ENCODE measurements around the gene SLC12A8. TPM values are rescaled to one million over a fixed set of nuclear protein-coding genes. Genes with fewer than 3 reads are reported as not detected.

SLC12A8 gene
- total and polyA plus RNA-seq, 10 of the 15 experiments (the other 5 are each of a cell fraction or from before 2014, with no cell fraction given): 2.5 to 71.6 (median 50.1) TPM

GRCh38 chr3:125186261-125186787 is 26.2 kb downstream of the SLC12A8 start:
- ChIA-PET RAD21 (ENCODE audit: unreplicated experiment) (interaction anchor here (0.6 kb wide), 1 partner anchor 334 kb away, joined by 3 read pairs; the partner anchor contains the start of gene SNX4), POLR2A (interaction anchor here (0.6 to 1.9 kb wide), 2 partner anchors 11 to 99 kb away, joined by 6 read pairs; no protein-coding TSS in a partner anchor), CTCF (interaction anchor here (0.6 kb wide), 2 partner anchors 187 to 491 kb away, joined by 3 to 4 read pairs; no protein-coding TSS in a partner anchor), SMC1A (ENCODE audit: uncharacterized antibody, unreplicated experiment) (interaction anchor here (0.9 to 1.4 kb wide), 4 partner anchors 10 to 32 kb away, joined by 3 to 5 read pairs (median 4); no protein-coding TSS in a partner anchor)
- in situ Hi-C loops (cut with MboI): no loop called here
- Histone ChIP-seq H3K27me3 (replicated peaks in 1 of 2; ENCODE audit: control insufficient read depth in 2 of 2, insufficient read depth in 2 of 2, low read length in 1 of 2) (no peaks in the 10 kb centered on the region), H3K9me3 (replicated peaks; ENCODE audit: control insufficient read depth, insufficient read depth, low read length) (no peaks in the 10 kb centered on the region; the same call in 2 of the 3 replicates), H2AFZ (ENCODE audit: control insufficient read depth, low read depth, low read length) (peak overlapping the region; percentile 44), H3K9ac (ENCODE audit: control insufficient read depth, insufficient read depth, low read length) (peak overlapping the region; percentile 47; the same call in 1 of the 2 replicates), H3K36me3 (ENCODE audit: control insufficient read depth in 2 of 2, insufficient read depth in 2 of 2, low read length in 1 of 2) (no peaks in the 10 kb centered on the region), H3K27ac (ENCODE audit: control insufficient read depth, insufficient read depth) (peak overlapping the region; percentile 39), H3K4me3 (no peak overlapping the region), H3K79me2 (ENCODE audit: control insufficient read depth, insufficient read depth, low read length) (no peaks in the 10 kb centered on the region), H3K4me2 (ENCODE audit: control insufficient read depth, insufficient read depth) (peak overlapping the region; percentile 65), H3K4me1 (ENCODE audit: control insufficient read depth, insufficient read depth, low read length) (peaks cover 23% of the 10 kb centered on the region), H4K20me1 (ENCODE audit: control insufficient read depth, insufficient read depth) (no peaks in the 10 kb centered on the region)
- FAIRE-seq (peak; percentile 18), DNase-seq (ENCODE audit: low read depth, low spot score) (no peak), ATAC-seq (peak; percentile 90)
- intact Hi-C loops (cut with micrococcal nuclease; ENCODE audit: unreplicated experiment): no loop called here
- BruUV-seq (replicated peaks): no TSS peak
- WGBS (ENCODE audit: insufficient coverage, insufficient replicate concordance, low lambda C conversion rate, missing lambda C conversion rate): 10% methylated on average over 10 of the region's 10 CpGs
- TF ChIP-seq EGR1 (IDR thresholded peaks at IDR 0.05; ENCODE audit: borderline replicate concordance in 1 of 2, low read depth in 2 of 2, low read length in 2 of 2) (peak in 1 of 2 experiments; percentile 95; a peak in 2 of 3 replicates), MEF2B (IDR thresholded peaks at IDR 0.05; ENCODE audit: partially characterized antibody, poor library complexity, severe bottlenecking) (no peak), LARP7 (IDR thresholded peaks at IDR 0.05) (no peak), CREM (IDR thresholded peaks at IDR 0.05; ENCODE audit: low read depth) (peak; percentile 44; the same call in 1 of the 2 replicates), BRCA1 (IDR thresholded peaks at IDR 0.05; ENCODE audit: low read depth, low read length) (no peak), MEF2A (IDR thresholded peaks at IDR 0.05; ENCODE audit: insufficient read depth, low read depth, low read length) (0 out of 2 replicates have a peak, but pooled peaks have one; percentile 13), SMAD5 (IDR thresholded peaks at IDR 0.05; ENCODE audit: low read depth) (no peak), CHD4 (IDR thresholded peaks at IDR 0.05) (no peak), NFXL1 (IDR thresholded peaks at IDR 0.05; ENCODE audit: borderline replicate concordance) (no peak), NFIC (IDR thresholded peaks at IDR 0.05; ENCODE audit: low read depth, low read length) (peak; percentile 48; the same call in 1 of the 2 replicates), RUNX3 (IDR thresholded peaks at IDR 0.05; ENCODE audit: low read length) (peak; percentile 38), BMI1 (IDR thresholded peaks at IDR 0.05; ENCODE audit: borderline replicate concordance) (no peak), PBX3 (IDR thresholded peaks at IDR 0.05; ENCODE audit: insufficient replicate concordance, low read depth, low read length) (no peak), FOXM1 (IDR thresholded peaks at IDR 0.05; ENCODE audit: low read depth, low read length) (no peak; the same call in 1 of the 2 replicates), TARDBP (IDR thresholded peaks at IDR 0.05; ENCODE audit: borderline replicate concordance) (no peak), USF2 (IDR thresholded peaks at IDR 0.05; ENCODE audit: borderline replicate concordance, low read depth, low read length) (no peak), POLR2AphosphoS5 (IDR thresholded peaks at IDR 0.05; ENCODE audit: low read length) (no peak), SUPT20H (IDR thresholded peaks at IDR 0.05; ENCODE audit: borderline replicate concordance, control insufficient read depth, low read depth, low read length) (no peak), RCOR1 (conservative IDR thresholded peaks at IDR 0.05; ENCODE audit: low read depth, low read length) (no peak)
- TF ChIP-seq, protein P1, sequence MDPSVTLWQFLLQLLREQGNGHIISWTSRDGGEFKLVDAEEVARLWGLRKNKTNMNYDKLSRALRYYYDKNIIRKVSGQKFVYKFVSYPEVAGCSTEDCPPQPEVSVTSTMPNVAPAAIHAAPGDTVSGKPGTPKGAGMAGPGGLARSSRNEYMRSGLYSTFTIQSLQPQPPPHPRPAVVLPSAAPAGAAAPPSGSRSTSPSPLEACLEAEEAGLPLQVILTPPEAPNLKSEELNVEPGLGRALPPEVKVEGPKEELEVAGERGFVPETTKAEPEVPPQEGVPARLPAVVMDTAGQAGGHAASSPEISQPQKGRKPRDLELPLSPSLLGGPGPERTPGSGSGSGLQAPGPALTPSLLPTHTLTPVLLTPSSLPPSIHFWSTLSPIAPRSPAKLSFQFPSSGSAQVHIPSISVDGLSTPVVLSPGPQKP (IDR thresholded peaks at IDR 0.05; ENCODE audit: low read depth, low read length): no peak
- TF ChIP-seq, protein P2, sequence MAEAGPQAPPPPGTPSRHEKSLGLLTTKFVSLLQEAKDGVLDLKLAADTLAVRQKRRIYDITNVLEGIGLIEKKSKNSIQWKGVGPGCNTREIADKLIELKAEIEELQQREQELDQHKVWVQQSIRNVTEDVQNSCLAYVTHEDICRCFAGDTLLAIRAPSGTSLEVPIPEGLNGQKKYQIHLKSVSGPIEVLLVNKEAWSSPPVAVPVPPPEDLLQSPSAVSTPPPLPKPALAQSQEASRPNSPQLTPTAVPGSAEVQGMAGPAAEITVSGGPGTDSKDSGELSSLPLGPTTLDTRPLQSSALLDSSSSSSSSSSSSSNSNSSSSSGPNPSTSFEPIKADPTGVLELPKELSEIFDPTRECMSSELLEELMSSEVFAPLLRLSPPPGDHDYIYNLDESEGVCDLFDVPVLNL (IDR thresholded peaks at IDR 0.05; ENCODE audit: low read depth, low read length): no peak
